HEK293 (cell line): Measurements from ENCODE around the gene CAV1.

Experiments
- CTCF ChIA-PET: fragments of 350-600 bp; formaldehyde crosslinking; extraction: SDS; loops from one replicate; lab custom pipeline; 2021; ENCODE audit warnings: antibody characterized with exemption; lab: Yijun Ruan, JAX
- POLR2A ChIA-PET: fragments of 300-600 bp; formaldehyde crosslinking; extraction: SDS; loops from one replicate; lab custom pipeline; 2020; ENCODE audit warnings: antibody characterized with exemption, inconsistent platforms; lab: Yijun Ruan, JAX
- H3K27ac ChIP-seq: fragments of 200-500 bp; sonication (Bioruptor generic); 2 replicates; pipeline ENCODE4 v1.5.1; 2014; ENCODE audit warnings: low read depth, low read length, control low read depth, inconsistent platforms; ENCODE audit errors: extremely low read depth
- H3K36me3 ChIP-seq, 2 experiments: fragments of 200-500 bp in 1 of 2; sonication (Bioruptor generic) in 1 of 2; 1 replicate in 1 of 2; 2 replicates in 1 of 2; pipeline ENCODE4 v1.5.1; 2014 to 2017; ENCODE audit warnings: inconsistent platforms in 2 of 2, low read length in 2 of 2; ENCODE audit not compliant: control insufficient read depth in 2 of 2, insufficient read depth in 1 of 2
- H3K4me1 ChIP-seq: fragments of 200-500 bp; sonication (Bioruptor generic); 2 replicates; pipeline ENCODE4 v1.5.1; 2014; ENCODE audit warnings: mild to moderate bottlenecking, low read length, inconsistent platforms; ENCODE audit not compliant: control insufficient read depth, insufficient read depth
- H3K4me3 ChIP-seq: 2 replicates; pipeline ENCODE4 v1.5.1; 2011; ENCODE audit warnings: low read depth, mild to moderate bottlenecking, control low read depth, low read length, moderate library complexity
- H3K9me3 ChIP-seq: fragments of 200-500 bp; sonication (Bioruptor generic); 2 replicates; pipeline ENCODE4 v1.5.1; 2014; ENCODE audit warnings: low read depth, low read length, inconsistent platforms; ENCODE audit not compliant: control insufficient read depth, insufficient read depth
- EGR2 ChIP-seq: fragments of 450-650 bp; formaldehyde crosslinking; IDR thresholded peaks from 2 replicates; pipeline ENCODE4 v1.5.1; 2016; ENCODE audit warnings: low read depth, missing biosample characterization, missing genetic modification characterization
- GLI2 ChIP-seq: fragments of 450-650 bp; formaldehyde crosslinking; IDR thresholded peaks from 2 replicates; pipeline ENCODE4; 2017; ENCODE audit warnings: missing biosample characterization, missing genetic modification characterization, low read depth, borderline replicate concordance
- GLI4 ChIP-seq: fragments of 450-650 bp; formaldehyde crosslinking; IDR thresholded peaks from 2 replicates; pipeline ENCODE4 v1.5.1; 2016; ENCODE audit warnings: missing biosample characterization, missing genetic modification characterization
- GLIS1 ChIP-seq: fragments of 450-650 bp; formaldehyde crosslinking; IDR thresholded peaks from 2 replicates; pipeline ENCODE4 v1.5.1; 2016; ENCODE audit warnings: missing biosample characterization, missing genetic modification characterization
- MEIS1 ChIP-seq: sonication (generic); formaldehyde crosslinking; IDR thresholded peaks from 2 replicates; pipeline ENCODE4 v1.8.1; 2022; ENCODE audit warnings: missing genetic modification reagents, mild to moderate bottlenecking, borderline replicate concordance
- PRDM1 ChIP-seq: fragments of 450-650 bp; formaldehyde crosslinking; IDR thresholded peaks from 2 replicates; pipeline ENCODE4; 2016; ENCODE audit warnings: missing biosample characterization, missing genetic modification characterization
- PRDM6 ChIP-seq: fragments of 450-650 bp; formaldehyde crosslinking; IDR thresholded peaks from 2 replicates; pipeline ENCODE4 v1.5.1; 2017; ENCODE audit warnings: missing biosample characterization, missing genetic modification characterization
- ZBTB17 ChIP-seq: fragments of 450-650 bp; formaldehyde crosslinking; IDR thresholded peaks from 2 replicates; pipeline ENCODE4 v1.5.1; 2016; ENCODE audit warnings: missing biosample characterization, missing genetic modification characterization
- ZBTB20 ChIP-seq: fragments of 450-650 bp; formaldehyde crosslinking; IDR thresholded peaks from 2 replicates; pipeline ENCODE4 v1.5.1; 2016; ENCODE audit warnings: missing biosample characterization, missing genetic modification characterization
- ZBTB26 ChIP-seq: fragments of 450-650 bp; formaldehyde crosslinking; optimal IDR thresholded peaks from 2 replicates; pipeline ENCODE3; 2016; ENCODE audit warnings: missing biosample characterization, mild to moderate bottlenecking, missing genetic modification characterization
- ZEB2 ChIP-seq: fragments of 450-650 bp; formaldehyde crosslinking; IDR thresholded peaks from 2 replicates; pipeline ENCODE4 v1.5.1; 2016; ENCODE audit warnings: missing biosample characterization, missing genetic modification characterization
- ZFHX2 ChIP-seq: fragments of 450-650 bp; formaldehyde crosslinking; conservative IDR thresholded peaks from 2 replicates; pipeline ENCODE4 v1.5.1; 2016; ENCODE audit warnings: missing biosample characterization, missing genetic modification characterization
- ZNF169 ChIP-seq: fragments of 450-650 bp; formaldehyde crosslinking; IDR thresholded peaks from 2 replicates; pipeline ENCODE4 v1.5.1; 2016; ENCODE audit warnings: missing biosample characterization, missing genetic modification characterization
- ZNF26 ChIP-seq: fragments of 450-650 bp; formaldehyde crosslinking; IDR thresholded peaks from 2 replicates; pipeline ENCODE4 v1.5.1; 2016; ENCODE audit warnings: missing biosample characterization, missing genetic modification characterization
- ZNF335 ChIP-seq: fragments of 450-650 bp; formaldehyde crosslinking; conservative IDR thresholded peaks from 2 replicates; pipeline ENCODE4 v1.5.1; 2016; ENCODE audit warnings: missing biosample characterization, missing genetic modification characterization
- ZNF366 ChIP-seq: fragments of 450-650 bp; formaldehyde crosslinking; conservative IDR thresholded peaks from 2 replicates; pipeline ENCODE4 v1.5.1; 2016; ENCODE audit warnings: missing biosample characterization, missing genetic modification characterization
- ZNF513 ChIP-seq: fragments of 450-650 bp; IDR thresholded peaks from 2 replicates; pipeline ENCODE4 v1.5.1; 2018; ENCODE audit warnings: missing biosample characterization, missing genetic modification characterization
- ZNF514 ChIP-seq: fragments of 450-650 bp; formaldehyde crosslinking; IDR thresholded peaks from 2 replicates; pipeline ENCODE4 v1.5.1; 2016; ENCODE audit warnings: missing biosample characterization, missing genetic modification characterization
- ZNF600 ChIP-seq: fragments of 450-650 bp; formaldehyde crosslinking; IDR thresholded peaks from 2 replicates; pipeline ENCODE4 v1.5.1; 2016; ENCODE audit warnings: missing biosample characterization, missing genetic modification characterization
- ZNF660 ChIP-seq: fragments of 450-650 bp; IDR thresholded peaks from 2 replicates; pipeline ENCODE4 v1.5.1; 2018; ENCODE audit warnings: missing biosample characterization, mild to moderate bottlenecking, missing genetic modification characterization
- ZNF692 ChIP-seq: fragments of 450-650 bp; formaldehyde crosslinking; IDR thresholded peaks from 2 replicates; pipeline ENCODE4 v1.5.1; 2016; ENCODE audit warnings: missing biosample characterization, missing genetic modification characterization
- ZSCAN30 ChIP-seq: fragments of 450-650 bp; IDR thresholded peaks from 2 replicates; pipeline ENCODE4 v1.5.1; 2018; ENCODE audit warnings: missing biosample characterization, mild to moderate bottlenecking, missing genetic modification characterization, moderate library complexity

Gene CAV1

GRCh38 chr7:116526897-116527296 lies 2.1 kb downstream of the CAV1 start:
- H3K4me3 ChIP-seq, result peak overlapping the region; percentile 59

GRCh38 chr7:116527521-116527920 lies 2.7 kb downstream of the CAV1 start:
- Histone ChIP-seq H3K4me3 (no peak overlapping the region), H3K27ac (no peak overlapping the region), H3K4me1 (0 out of 2 replicates have a peak, but pooled peaks cover 4% of the 10 kb centered on the region), H3K36me3 (no peaks in the 10 kb centered on the region), H3K9me3 (no peaks in the 10 kb centered on the region)
- POLR2A ChIA-PET, result no interaction called here
- TF ChIP-seq ZNF513 (tag by site-specific recombination) (no peak), EGR2 (0 out of 2 replicates have a peak, but pooled peaks have one; percentile 13), ZBTB26 (tag by site-specific recombination) (no peak), ZNF600 (tag by site-specific recombination) (no peak), ZFHX2 (tag by site-specific recombination) (0 out of 2 replicates have a peak, but pooled peaks have one; percentile 30), ZSCAN30 (tag by site-specific recombination) (no peak), PRDM6 (tag by site-specific recombination) (no peak)
- CTCF ChIA-PET, result interaction anchor here (0.6 to 2.4 kb wide), 7 partner anchors 10 to 260 kb away, joined by 3 to 15 read pairs (median 3); no protein-coding TSS in a partner anchor

More at GRCh38 chr7:116526897-116527296, 2.1 kb downstream of the CAV1 start:
- ChIA-PET CTCF (interaction anchor here (0.6 to 2.4 kb wide), 26 partner anchors 8 to 574 kb away, joined by 3 to 36 read pairs (median 4); no protein-coding TSS in a partner anchor), POLR2A (interaction anchor here (0.6 to 1.5 kb wide), 6 partner anchors 16 to 145 kb away, joined by 3 to 4 read pairs (median 4); partner anchors contain the start of gene MET)
- no peaks in the 10 kb centered on the region for H3K36me3 ChIP-seq
- H3K4me1 ChIP-seq, result 0 out of 2 replicates have a peak, but pooled peaks cover 4% of the 10 kb centered on the region
- no peak overlapping the region; the same call in 1 of the 2 replicates for H3K27ac ChIP-seq
- TF ChIP-seq ZNF26 (0 out of 2 replicates have a peak, but pooled peaks have one; percentile 5), ZBTB20 (no peak)
- H3K9me3 ChIP-seq, result no peaks in the 10 kb centered on the region

GRCh38 chr7:116528008-116528789 lies 3.4 kb downstream of the CAV1 start:
- Histone ChIP-seq H3K9me3 (no peaks in the 10 kb centered on the region), H3K36me3 (no peaks in the 10 kb centered on the region; a peak in 1 of 3 replicates), H3K27ac (no peak overlapping the region), H3K4me3 (no peak overlapping the region), H3K4me1 (0 out of 2 replicates have a peak, but pooled peaks cover 4% of the 10 kb centered on the region)
- ChIA-PET POLR2A (no interaction called here), CTCF (interaction anchor here (0.6 to 1.1 kb wide), 4 partner anchors 9 to 186 kb away, joined by 3 read pairs; no protein-coding TSS in a partner anchor)
- TF ChIP-seq ZNF335 (tag by site-specific recombination) (peak; percentile 52), GLIS1 (0 out of 2 replicates have a peak, but pooled peaks have one; percentile 7), ZNF514 (tag by site-specific recombination) (no peak), GLI2 (tag by site-specific recombination) (no peak), ZNF366 (peak; percentile 35), ZNF660 (tag by site-specific recombination) (peak; percentile 71; the same call in 1 of the 2 replicates), MEIS1 (CRISPR knock-in tag) (no peak), ZBTB17 (tag by site-specific recombination) (peak; percentile 97), ZNF692 (tag by site-specific recombination) (peak; percentile 53), ZEB2 (peak; percentile 29; the same call in 1 of the 2 replicates), ZNF169 (tag by site-specific recombination) (no peak), PRDM1 (tag by site-specific recombination) (peak; percentile 91), GLI4 (tag by site-specific recombination) (no peak), ZBTB20 (peak; percentile 32; the same call in 1 of the 2 replicates)
